NCI-H446 treated with DMSO at 0.1 percent for 48 hours (cell line): ENCODE measurements around the gene MAU2.

ENCODE experiments used
- DNase-seq: peaks from one replicate; lab custom pipeline; 2025; lab: John Stamatoyannopoulos, UW

MAU2 gene

GRCh38 chr19:19306191-19306590 is 14.4 kb upstream of the MAU2 start:
- no peak for DNase-seq

GRCh38 chr19:19308373-19308772 is 12.3 kb upstream of the MAU2 start:
- DNase-seq, result no peak

- no peak for DNase-seq
Observed at GRCh38 chr19:19315444-19315843, 5.2 kb upstream of the MAU2 start.

GRCh38 chr19:19316082-19316481 is 4.5 kb upstream of the MAU2 start:
- DNase-seq, result no peak

- no peak for DNase-seq
Observed at GRCh38 chr19:19319732-19320360, 783 bp upstream of the MAU2 start.

- no peak for DNase-seq
Observed at GRCh38 chr19:19321141-19321577, 530 bp downstream of the MAU2 start.

- DNase-seq, result no peak
Observed at GRCh38 chr19:19324059-19324770, 3.6 kb downstream of the MAU2 start.

- DNase-seq, result no peak
Observed at GRCh38 chr19:19327672-19328071, 7.0 kb downstream of the MAU2 start.

- DNase-seq, result no peak
Observed at GRCh38 chr19:19329126-19329525, 8.5 kb downstream of the MAU2 start.

- DNase-seq, result no peak
Observed at GRCh38 chr19:19334063-19334988, 13.7 kb downstream of the MAU2 start.

GRCh38 chr19:19334989-19335344 is 14.3 kb downstream of the MAU2 start:
- DNase-seq, result no peak

GRCh38 chr19:19335408-19336158 is 15.0 kb downstream of the MAU2 start:
- DNase-seq, result no peak

- DNase-seq, result no peak
Observed at GRCh38 chr19:19336597-19336996, 16.0 kb downstream of the MAU2 start.

GRCh38 chr19:19337120-19337519 is 16.5 kb downstream of the MAU2 start:
- DNase-seq, result no peak

GRCh38 chr19:19338082-19338481 is 17.5 kb downstream of the MAU2 start:
- DNase-seq, result no peak

- DNase-seq, result no peak
Observed at GRCh38 chr19:19341026-19341425, 20.4 kb downstream of the MAU2 start.

GRCh38 chr19:19342086-19343015 is 21.7 kb downstream of the MAU2 start:
- no peak for DNase-seq

- DNase-seq, result no peak
Observed at GRCh38 chr19:19343016-19343362, 22.4 kb downstream of the MAU2 start.

GRCh38 chr19:19343762-19344161 is 23.1 kb downstream of the MAU2 start:
- no peak for DNase-seq

GRCh38 chr19:19345232-19345631 is 24.6 kb downstream of the MAU2 start:
- DNase-seq, result no peak

- no peak for DNase-seq
Observed at GRCh38 chr19:19345970-19346369, 25.3 kb downstream of the MAU2 start.
